Ovary (tissue), 3 donors: ENCODE data around the gene PDCD4.

Experiments used
- POLR2A ChIP-seq: fragments of 450-650 bp; IDR thresholded peaks from one replicate; pipeline ENCODE4 v1.6.1; 2017; ENCODE audit warnings: antibody characterized with exemption, mild to moderate bottlenecking, moderate library complexity
- TF ChIP-seq, protein P1 (sequence below), 3 donors: fragments of 450-650 bp in 2 of 3; fragments of 200-600 bp in 1 of 3; IDR thresholded peaks; one replicate each; pipeline versions ENCODE4 v1.5.1 to v1.8.0; 2016 to 2022; ENCODE audit warnings: antibody characterized with exemption in 3 of 3, mild to moderate bottlenecking in 1 of 3
- donor health status: DM: no; HTN: no; CAD: no.

DNA sequence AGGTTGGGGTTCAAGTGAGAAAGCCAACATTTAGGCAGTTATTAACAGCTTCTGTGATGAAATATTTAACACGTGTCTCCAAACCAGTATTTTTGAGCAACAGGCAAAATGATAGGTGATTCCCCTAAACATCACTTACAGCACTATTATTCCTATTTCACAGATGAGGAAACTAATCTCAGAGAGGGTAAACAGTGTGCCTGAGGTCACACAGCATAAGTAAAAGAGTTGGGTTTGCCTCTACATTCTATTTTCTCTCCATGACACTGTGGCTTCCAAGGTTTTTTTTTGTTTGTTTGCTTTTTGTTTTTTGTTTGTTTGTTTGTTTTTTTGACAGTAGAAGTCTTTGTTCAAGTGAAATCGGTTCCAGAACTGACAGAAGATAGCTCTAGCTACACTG is 43.2 kb upstream of the PDCD4 start:
- TF ChIP-seq, protein P1, sequence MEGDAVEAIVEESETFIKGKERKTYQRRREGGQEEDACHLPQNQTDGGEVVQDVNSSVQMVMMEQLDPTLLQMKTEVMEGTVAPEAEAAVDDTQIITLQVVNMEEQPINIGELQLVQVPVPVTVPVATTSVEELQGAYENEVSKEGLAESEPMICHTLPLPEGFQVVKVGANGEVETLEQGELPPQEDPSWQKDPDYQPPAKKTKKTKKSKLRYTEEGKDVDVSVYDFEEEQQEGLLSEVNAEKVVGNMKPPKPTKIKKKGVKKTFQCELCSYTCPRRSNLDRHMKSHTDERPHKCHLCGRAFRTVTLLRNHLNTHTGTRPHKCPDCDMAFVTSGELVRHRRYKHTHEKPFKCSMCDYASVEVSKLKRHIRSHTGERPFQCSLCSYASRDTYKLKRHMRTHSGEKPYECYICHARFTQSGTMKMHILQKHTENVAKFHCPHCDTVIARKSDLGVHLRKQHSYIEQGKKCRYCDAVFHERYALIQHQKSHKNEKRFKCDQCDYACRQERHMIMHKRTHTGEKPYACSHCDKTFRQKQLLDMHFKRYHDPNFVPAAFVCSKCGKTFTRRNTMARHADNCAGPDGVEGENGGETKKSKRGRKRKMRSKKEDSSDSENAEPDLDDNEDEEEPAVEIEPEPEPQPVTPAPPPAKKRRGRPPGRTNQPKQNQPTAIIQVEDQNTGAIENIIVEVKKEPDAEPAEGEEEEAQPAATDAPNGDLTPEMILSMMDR (IDR thresholded peaks at IDR 0.05) = no peak
- no peak for TF ChIP-seq POLR2A
